ENCODE results near the gene WWC2.

- TF ChIP-seq CTCF (conservative IDR thresholded peaks at IDR 0.05; ENCODE audit: low read depth, low read length), result no peak
- no peak for TF ChIP-seq EZH2 (IDR thresholded peaks at IDR 0.05; ENCODE audit: borderline replicate concordance, low read depth, low read length, poor library complexity, severe bottlenecking)
Measured at GRCh38 chr4:183240581-183241321, 141.7 kb downstream of the WWC2 start.
